Keratinocyte (primary cell): ENCODE data around the gene CHIT1. TPM values are rescaled to one million over a fixed set of nuclear protein-coding genes. Genes with fewer than 3 reads are reported as not detected.

Source experiments
- DNase-seq: peaks from one replicate; pipeline ENCODE4 v3.0.0-alpha.2; 2011; ENCODE audit warnings: low read depth, missing footprints, low spot score
- FAIRE-seq: peaks from 2 replicates; lab custom pipeline; 2011; peaks lifted over from hg19 to GRCh38; lab: Jason Lieb, UNC
- H2AFZ ChIP-seq: 2 replicates; pipeline ENCODE4 v1.6.0; 2012; ENCODE audit warnings: low read length, control low read depth, inconsistent platforms; ENCODE audit not compliant: control insufficient read depth
- H3K27ac ChIP-seq: 2 replicates; pipeline ENCODE4 v1.5.1; 2011; ENCODE audit warnings: low read length; ENCODE audit not compliant: control insufficient read depth, insufficient read depth
- H3K27me3 ChIP-seq: 3 replicates; pipeline ENCODE4 v1.6.0; 2011; ENCODE audit warnings: low read length; ENCODE audit not compliant: control insufficient read depth, insufficient read depth; ENCODE audit errors: extremely low read depth
- H3K36me3 ChIP-seq, 2 experiments: 2 replicates in 1 of 2; 3 replicates in 1 of 2; pipeline ENCODE4 v1.5.1; 2011; ENCODE audit warnings: low read length in 2 of 2, mild to moderate bottlenecking in 1 of 2; ENCODE audit not compliant: control insufficient read depth in 2 of 2, insufficient read depth in 2 of 2; ENCODE audit errors: extremely low read depth in 1 of 2
- H3K4me1 ChIP-seq: 3 replicates; pipeline ENCODE4 v1.5.1; 2011; ENCODE audit warnings: low read length; ENCODE audit not compliant: control insufficient read depth, insufficient read depth; ENCODE audit errors: extremely low read depth
- H3K4me2 ChIP-seq: 3 replicates; pipeline ENCODE4 v1.6.0; 2011; ENCODE audit warnings: low read depth, low read length; ENCODE audit not compliant: control insufficient read depth, insufficient read depth; ENCODE audit errors: extremely low read depth
- H3K4me3 ChIP-seq, 3 experiments: fragments of 200-600 bp in 1 of 3; sonication (generic) in 1 of 3; 2 replicates in 2 of 3; 3 replicates in 1 of 3; pipeline ENCODE4 v1.5.1; 2011 to 2016; ENCODE audit warnings: low read length in 3 of 3, mild to moderate bottlenecking in 3 of 3, control low read depth in 2 of 3, inconsistent platforms in 1 of 3, low read depth in 1 of 3, mixed read lengths in 1 of 3, mixed run types in 1 of 3, moderate library complexity in 1 of 3; ENCODE audit not compliant: control insufficient read depth in 2 of 3, insufficient read depth in 2 of 3; ENCODE audit errors: extremely low read depth in 1 of 3
- H3K79me2 ChIP-seq: 2 replicates; pipeline ENCODE4 v1.6.0; 2012; ENCODE audit warnings: low read length; ENCODE audit not compliant: control insufficient read depth, insufficient read depth
- H3K9ac ChIP-seq: 3 replicates; pipeline ENCODE4 v1.6.0; 2011; ENCODE audit warnings: low read length; ENCODE audit not compliant: control insufficient read depth, insufficient read depth; ENCODE audit errors: extremely low read depth
- H3K9me1 ChIP-seq: 3 replicates; pipeline ENCODE4 v1.6.0; 2011; ENCODE audit warnings: low read length; ENCODE audit not compliant: control insufficient read depth, insufficient read depth; ENCODE audit errors: extremely low read depth
- H3K9me3 ChIP-seq: 2 replicates; pipeline ENCODE4 v1.5.1; 2012; ENCODE audit warnings: low read depth, low read length; ENCODE audit not compliant: control insufficient read depth
- H4K20me1 ChIP-seq: 3 replicates; pipeline ENCODE4 v1.6.0; 2011; ENCODE audit warnings: low read length; ENCODE audit not compliant: control insufficient read depth, insufficient read depth; ENCODE audit errors: extremely low read depth
- EZH2 ChIP-seq: IDR thresholded peaks from one replicate; pipeline ENCODE4 v1.6.1; 2012; ENCODE audit warnings: inconsistent platforms, mild to moderate bottlenecking, low read length, moderate library complexity
- dilution Hi-C: fragments of 300-500 bp; cut with MboI; formaldehyde crosslinking; loops from one replicate; pipeline ENCODE4 v1.7.0; 2020; ENCODE audit warnings: low sequenced_read_pairs; ENCODE audit not compliant: extremely low pct_ligation_motif_present
- polyA plus RNA-seq, 5 experiments: library from polyadenylated mRNA; depleted of rRNA in 3 of 5; stranded (reverse) in 3 of 5; stranded (forward) in 1 of 5; unstranded in 1 of 5; fragments of >200 nt; gene quantifications; 1 replicate in 1 of 5; 2 replicates in 3 of 5; 3 replicates in 1 of 5; pipeline versions ENCODE4 v1.2.1 to v1.2.3, GENCODE V29; 2011 to 2012; ENCODE audit warnings: missing spikeins in 2 of 5, low read depth in 1 of 5, low replicate concordance in 1 of 5
- TF ChIP-seq, protein P1 (sequence below), 3 experiments: IDR thresholded peaks in 1 of 3; conservative IDR thresholded peaks in 1 of 3; optimal IDR thresholded peaks in 1 of 3; 2 replicates in 2 of 3; 3 replicates in 1 of 3; pipeline versions ENCODE3 to v1.5.1; 2011; ENCODE audit warnings: low read length in 3 of 3, mild to moderate bottlenecking in 3 of 3, moderate library complexity in 2 of 3, control low read depth in 1 of 3, inconsistent platforms in 1 of 3; ENCODE audit not compliant: insufficient read depth in 2 of 3; ENCODE audit errors: extremely low read depth in 1 of 3

Gene CHIT1
- polyA plus RNA-seq, 1 donor (not counting 4 experiments of a cell fraction or from before 2014, with no cell fraction given), result not detected

- dilution Hi-C loops, result no loop called here
- Histone ChIP-seq H3K4me3 (no peak overlapping the region), H2AFZ (no peak overlapping the region), H3K27ac (no peak overlapping the region), H3K4me1 (no peaks in the 10 kb centered on the region), H3K79me2 (no peaks in the 10 kb centered on the region), H3K9ac (no peak overlapping the region), H3K4me2 (no peak overlapping the region), H3K36me3 (no peaks in the 10 kb centered on the region), H3K9me1 (no peaks in the 10 kb centered on the region), H4K20me1 (no peaks in the 10 kb centered on the region), H3K27me3 (no peaks in the 10 kb centered on the region), H3K9me3 (no peaks in the 10 kb centered on the region)
- TF ChIP-seq, protein P1, sequence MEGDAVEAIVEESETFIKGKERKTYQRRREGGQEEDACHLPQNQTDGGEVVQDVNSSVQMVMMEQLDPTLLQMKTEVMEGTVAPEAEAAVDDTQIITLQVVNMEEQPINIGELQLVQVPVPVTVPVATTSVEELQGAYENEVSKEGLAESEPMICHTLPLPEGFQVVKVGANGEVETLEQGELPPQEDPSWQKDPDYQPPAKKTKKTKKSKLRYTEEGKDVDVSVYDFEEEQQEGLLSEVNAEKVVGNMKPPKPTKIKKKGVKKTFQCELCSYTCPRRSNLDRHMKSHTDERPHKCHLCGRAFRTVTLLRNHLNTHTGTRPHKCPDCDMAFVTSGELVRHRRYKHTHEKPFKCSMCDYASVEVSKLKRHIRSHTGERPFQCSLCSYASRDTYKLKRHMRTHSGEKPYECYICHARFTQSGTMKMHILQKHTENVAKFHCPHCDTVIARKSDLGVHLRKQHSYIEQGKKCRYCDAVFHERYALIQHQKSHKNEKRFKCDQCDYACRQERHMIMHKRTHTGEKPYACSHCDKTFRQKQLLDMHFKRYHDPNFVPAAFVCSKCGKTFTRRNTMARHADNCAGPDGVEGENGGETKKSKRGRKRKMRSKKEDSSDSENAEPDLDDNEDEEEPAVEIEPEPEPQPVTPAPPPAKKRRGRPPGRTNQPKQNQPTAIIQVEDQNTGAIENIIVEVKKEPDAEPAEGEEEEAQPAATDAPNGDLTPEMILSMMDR (optimal IDR thresholded peaks at IDR 0.05 in 1 of 3, IDR thresholded peaks at IDR 0.05 in 1 of 3, conservative IDR thresholded peaks at IDR 0.05 in 1 of 3; ENCODE audit: extremely low read depth in 1 of 3, insufficient read depth in 2 of 3, low read length in 3 of 3), result no peak
- TF ChIP-seq EZH2, result no peak
- FAIRE-seq (no peak), DNase-seq (no peak)
Observed at GRCh38 chr1:203239526-203240305, 10.2 kb upstream of the CHIT1 start.

GRCh38 chr1:203239081-203239480, 9.6 kb upstream of the CHIT1 start:
- H3K79me2 ChIP-seq, result no peaks in the 10 kb centered on the region
- no peak for TF ChIP-seq EZH2
- TF ChIP-seq, protein P1 (optimal IDR thresholded peaks at IDR 0.05 in 1 of 3, IDR thresholded peaks at IDR 0.05 in 1 of 3, conservative IDR thresholded peaks at IDR 0.05 in 1 of 3; ENCODE audit: extremely low read depth in 1 of 3, insufficient read depth in 2 of 3, low read length in 3 of 3), result no peak
- H3K9me3 ChIP-seq, result no peaks in the 10 kb centered on the region
- H3K4me2 ChIP-seq, result no peak overlapping the region
- H3K27me3 ChIP-seq, result no peaks in the 10 kb centered on the region
- no peaks in the 10 kb centered on the region for H3K4me1 ChIP-seq
- dilution Hi-C loops, result no loop called here
- no peaks in the 10 kb centered on the region for H3K9me1 ChIP-seq
- H4K20me1 ChIP-seq, result no peaks in the 10 kb centered on the region
- no peak overlapping the region for H3K27ac ChIP-seq
- no peak overlapping the region for H2AFZ ChIP-seq
- no peak overlapping the region for H3K4me3 ChIP-seq
- no peak for FAIRE-seq
- no peak for DNase-seq
- no peak overlapping the region for H3K9ac ChIP-seq
- H3K36me3 ChIP-seq, result no peaks in the 10 kb centered on the region
